Loucy (cell line): ENCODE measurements around the gene ADGRE1.

Experiments used
- CTCF ChIP-seq: fragments of 200-600 bp; sonication (generic); conservative IDR thresholded peaks from 2 replicates; pipeline ENCODE4 v1.5.1; 2014; ENCODE audit warnings: mild to moderate bottlenecking, antibody characterized with exemption, low read length
- EZH2phosphoT487 ChIP-seq: fragments of 200-600 bp; IDR thresholded peaks from 2 replicates; pipeline ENCODE4 v1.6.1; 2018; ENCODE audit warnings: antibody characterized with exemption, mild to moderate bottlenecking, moderate library complexity, borderline replicate concordance

- no peak for TF ChIP-seq CTCF
- TF ChIP-seq EZH2phosphoT487, result no peak
These were observed 22.9 kb upstream of the ADGRE1 start for GRCh38 chr19:6864325-6864940.
